ENCODE results near the gene MGMT.

Gene MGMT

GRCh38 chr10:129787557-129787956 lies 320.5 kb downstream of the MGMT start:
- no peaks in the 10 kb centered on the region for H3K36me3 ChIP-seq (ENCODE audit: insufficient read depth, low read length)
- H3K9me3 ChIP-seq (ENCODE audit: low read length) = no peaks in the 10 kb centered on the region
- H3K4me2 ChIP-seq (ENCODE audit: low read length) = no peak overlapping the region
- H3F3A ChIP-seq (ENCODE audit: insufficient read depth, low read length) = no peaks in the 10 kb centered on the region
- H4K20me1 ChIP-seq (ENCODE audit: insufficient read depth, low read length) = no peaks in the 10 kb centered on the region
- no peaks in the 10 kb centered on the region for H3K4me1 ChIP-seq (ENCODE audit: insufficient read depth, low read length, severe bottlenecking)
- H3K9me2 ChIP-seq (ENCODE audit: low read depth, low read length) = no peaks in the 10 kb centered on the region
- no peak overlapping the region for H2AFZ ChIP-seq (ENCODE audit: low read length)
- no peak overlapping the region for H3K27ac ChIP-seq (ENCODE audit: low read depth, low read length, poor library complexity, severe bottlenecking)
- H3K79me2 ChIP-seq (ENCODE audit: insufficient read depth, low read length) = no peaks in the 10 kb centered on the region
- no peak overlapping the region for H3K9ac ChIP-seq (ENCODE audit: low read length)
- H3K27me3 ChIP-seq (ENCODE audit: insufficient read depth, low read length) = no peaks in the 10 kb centered on the region
- TF ChIP-seq, protein P1, sequence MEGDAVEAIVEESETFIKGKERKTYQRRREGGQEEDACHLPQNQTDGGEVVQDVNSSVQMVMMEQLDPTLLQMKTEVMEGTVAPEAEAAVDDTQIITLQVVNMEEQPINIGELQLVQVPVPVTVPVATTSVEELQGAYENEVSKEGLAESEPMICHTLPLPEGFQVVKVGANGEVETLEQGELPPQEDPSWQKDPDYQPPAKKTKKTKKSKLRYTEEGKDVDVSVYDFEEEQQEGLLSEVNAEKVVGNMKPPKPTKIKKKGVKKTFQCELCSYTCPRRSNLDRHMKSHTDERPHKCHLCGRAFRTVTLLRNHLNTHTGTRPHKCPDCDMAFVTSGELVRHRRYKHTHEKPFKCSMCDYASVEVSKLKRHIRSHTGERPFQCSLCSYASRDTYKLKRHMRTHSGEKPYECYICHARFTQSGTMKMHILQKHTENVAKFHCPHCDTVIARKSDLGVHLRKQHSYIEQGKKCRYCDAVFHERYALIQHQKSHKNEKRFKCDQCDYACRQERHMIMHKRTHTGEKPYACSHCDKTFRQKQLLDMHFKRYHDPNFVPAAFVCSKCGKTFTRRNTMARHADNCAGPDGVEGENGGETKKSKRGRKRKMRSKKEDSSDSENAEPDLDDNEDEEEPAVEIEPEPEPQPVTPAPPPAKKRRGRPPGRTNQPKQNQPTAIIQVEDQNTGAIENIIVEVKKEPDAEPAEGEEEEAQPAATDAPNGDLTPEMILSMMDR (IDR thresholded peaks at IDR 0.05; ENCODE audit: low read length) = no peak
- no peak for TF ChIP-seq EZH2 (IDR thresholded peaks at IDR 0.05; ENCODE audit: borderline replicate concordance, low read length)
- H3K4me3 ChIP-seq (ENCODE audit: low read depth, low read length, poor library complexity, severe bottlenecking) = no peak overlapping the region

DNA sequence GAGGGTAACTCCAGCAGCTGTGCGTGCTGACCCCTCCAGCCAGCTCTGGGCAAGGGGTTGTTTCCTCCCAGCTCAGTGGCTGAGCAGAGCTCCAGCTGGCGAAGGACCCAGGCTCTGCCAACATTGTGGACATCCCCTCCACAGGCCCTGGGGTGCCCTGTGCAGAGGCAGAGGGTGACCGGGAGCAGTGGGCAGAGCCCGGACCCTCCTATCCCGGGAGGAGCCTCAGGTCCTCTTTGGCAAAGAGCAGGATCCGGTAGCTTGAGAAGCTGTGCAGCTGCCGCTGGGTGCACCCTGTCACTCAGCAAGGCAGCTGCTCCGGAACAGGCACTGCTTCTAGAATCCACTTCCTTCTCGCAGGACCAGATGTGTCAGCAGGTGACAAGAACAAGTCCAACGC lies 321.2 kb downstream of the MGMT start:
- TF ChIP-seq EZH2 (IDR thresholded peaks at IDR 0.05; ENCODE audit: borderline replicate concordance, low read length) = no peak
- TF ChIP-seq, protein P1 (IDR thresholded peaks at IDR 0.05; ENCODE audit: low read length) = no peak
- no peak overlapping the region for H3K9ac ChIP-seq (ENCODE audit: low read length)
- no peaks in the 10 kb centered on the region for H3K9me3 ChIP-seq (ENCODE audit: low read length)
- no peak overlapping the region for H3K4me3 ChIP-seq (ENCODE audit: low read depth, low read length, poor library complexity, severe bottlenecking)
- H3F3A ChIP-seq (ENCODE audit: insufficient read depth, low read length) = no peaks in the 10 kb centered on the region
- H2AFZ ChIP-seq (ENCODE audit: low read length) = no peak overlapping the region
- H3K27ac ChIP-seq (ENCODE audit: low read depth, low read length, poor library complexity, severe bottlenecking) = no peak overlapping the region
- H3K4me2 ChIP-seq (ENCODE audit: low read length) = no peak overlapping the region
- H3K79me2 ChIP-seq (ENCODE audit: insufficient read depth, low read length) = no peaks in the 10 kb centered on the region
- H4K20me1 ChIP-seq (ENCODE audit: insufficient read depth, low read length) = no peaks in the 10 kb centered on the region
- H3K4me1 ChIP-seq (ENCODE audit: insufficient read depth, low read length, severe bottlenecking) = no peaks in the 10 kb centered on the region
- H3K27me3 ChIP-seq (ENCODE audit: insufficient read depth, low read length) = no peaks in the 10 kb centered on the region
- no peaks in the 10 kb centered on the region for H3K36me3 ChIP-seq (ENCODE audit: insufficient read depth, low read length)
- no peaks in the 10 kb centered on the region for H3K9me2 ChIP-seq (ENCODE audit: low read depth, low read length)

DNA sequence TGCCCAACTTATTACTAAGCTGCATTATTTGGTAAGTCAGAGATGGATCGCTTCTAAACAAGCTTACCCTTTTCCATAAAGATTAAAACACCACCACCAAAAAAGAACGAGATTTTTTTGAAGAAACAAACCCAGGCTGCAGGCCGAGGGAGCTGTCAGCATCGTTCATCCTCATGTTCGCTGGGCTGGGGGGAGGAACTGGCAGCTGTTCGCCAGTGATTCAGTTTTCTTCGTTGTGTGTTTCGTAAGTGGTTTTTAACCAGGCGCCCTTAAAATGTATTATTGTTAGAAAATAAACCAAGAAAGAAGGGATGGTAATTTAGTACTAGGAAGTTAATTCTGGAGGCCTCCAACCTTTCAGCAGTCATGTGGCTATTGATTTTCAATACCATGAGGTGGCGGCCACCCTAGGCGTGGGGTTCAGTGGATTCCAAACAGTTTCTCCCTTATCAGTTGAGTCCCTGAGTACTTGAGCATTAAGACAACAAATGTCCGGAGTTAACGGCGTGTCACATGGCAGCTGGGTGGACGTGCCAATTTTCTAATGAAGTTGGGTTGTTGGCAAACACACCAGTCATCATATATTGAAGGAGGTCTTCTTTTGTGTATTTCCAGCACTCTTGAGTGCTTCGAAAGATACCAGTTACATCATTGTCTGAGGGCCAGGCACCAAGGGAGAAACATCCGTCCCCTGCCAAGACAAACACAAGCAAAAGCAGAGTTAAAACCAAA lies 323.8 kb downstream of the MGMT start:
- no peaks in the 10 kb centered on the region for H3K79me2 ChIP-seq (ENCODE audit: insufficient read depth, low read length)
- no peaks in the 10 kb centered on the region for H3F3A ChIP-seq (ENCODE audit: insufficient read depth, low read length)
- no peaks in the 10 kb centered on the region for H3K36me3 ChIP-seq (ENCODE audit: insufficient read depth, low read length)
- H3K9me2 ChIP-seq (ENCODE audit: low read depth, low read length) = no peaks in the 10 kb centered on the region
- H3K4me3 ChIP-seq (ENCODE audit: low read depth, low read length, poor library complexity, severe bottlenecking) = no peak overlapping the region
- H3K4me2 ChIP-seq (ENCODE audit: low read length) = no peak overlapping the region
- H3K27ac ChIP-seq (ENCODE audit: low read depth, low read length, poor library complexity, severe bottlenecking) = no peak overlapping the region
- H3K9me3 ChIP-seq (ENCODE audit: low read length) = no peaks in the 10 kb centered on the region
- H3K27me3 ChIP-seq (ENCODE audit: insufficient read depth, low read length) = no peaks in the 10 kb centered on the region
- H4K20me1 ChIP-seq (ENCODE audit: insufficient read depth, low read length) = no peaks in the 10 kb centered on the region
- no peak overlapping the region for H2AFZ ChIP-seq (ENCODE audit: low read length)
- no peak for TF ChIP-seq EZH2 (IDR thresholded peaks at IDR 0.05; ENCODE audit: borderline replicate concordance, low read length)
- TF ChIP-seq, protein P1 (IDR thresholded peaks at IDR 0.05; ENCODE audit: low read length) = no peak
- H3K4me1 ChIP-seq (ENCODE audit: insufficient read depth, low read length, severe bottlenecking) = peaks cover under 1% of the 10 kb centered on the region
- H3K9ac ChIP-seq (ENCODE audit: low read length) = no peak overlapping the region

All from OCI-LY1 (cell line).